DOHH2 (cell line): Measurements from ENCODE around the gene TMEM144.

Experiments used
- H3F3A ChIP-seq: fragments of 200-600 bp; sonication (generic), shearing (Covaris generic); 2 replicates; pipeline ENCODE4 v1.6.0; 2016; ENCODE audit warnings: antibody characterized with exemption, mild to moderate bottlenecking; ENCODE audit not compliant: control insufficient read depth, insufficient read depth
- H3K27ac ChIP-seq: fragments of 200-600 bp; sonication (generic); 2 replicates; pipeline ENCODE4 v1.5.1; 2014; ENCODE audit warnings: low read depth, mild to moderate bottlenecking, low read length, moderate library complexity
- H3K27me3 ChIP-seq: fragments of 200-600 bp; sonication (generic); 2 replicates; pipeline ENCODE4 v1.6.1; 2014; ENCODE audit warnings: mild to moderate bottlenecking, low read length, mixed read lengths; ENCODE audit not compliant: control insufficient read depth
- H3K36me3 ChIP-seq: fragments of 200-600 bp; sonication (generic); 2 replicates; pipeline ENCODE4 v1.6.1; 2014; ENCODE audit warnings: mild to moderate bottlenecking, low read length, moderate library complexity, mixed read lengths; ENCODE audit not compliant: control insufficient read depth
- H3K4me1 ChIP-seq: fragments of 200-600 bp; sonication (generic); 2 replicates; pipeline ENCODE4 v1.6.1; 2014; ENCODE audit warnings: mild to moderate bottlenecking, low read length, mixed read lengths; ENCODE audit not compliant: control insufficient read depth
- H3K4me2 ChIP-seq: fragments of 200-600 bp; sonication (generic); 2 replicates; pipeline ENCODE4 v1.6.0; 2014; ENCODE audit warnings: mild to moderate bottlenecking, low read length, moderate library complexity
- H3K4me3 ChIP-seq: fragments of 200-600 bp; sonication (generic); 2 replicates; pipeline ENCODE4 v1.5.1; 2014; ENCODE audit warnings: mild to moderate bottlenecking, low read length, mixed read lengths
- H3K79me2 ChIP-seq: fragments of 200-600 bp; sonication (generic); 2 replicates; pipeline ENCODE4 v1.6.1; 2014; ENCODE audit warnings: mild to moderate bottlenecking, low read length, mixed read lengths; ENCODE audit not compliant: control insufficient read depth
- H3K9me2 ChIP-seq: fragments of 200-600 bp; sonication (generic); replicated peaks from 2 replicates; pipeline ENCODE4 v1.6.1; 2014; ENCODE audit warnings: mild to moderate bottlenecking, low read length, mixed read lengths; ENCODE audit not compliant: control insufficient read depth
- H3K9me3 ChIP-seq: fragments of 200-600 bp; sonication (generic); 2 replicates; pipeline ENCODE4 v1.6.1; 2014; ENCODE audit warnings: antibody characterized with exemption, low read length, mixed read lengths; ENCODE audit not compliant: control insufficient read depth, insufficient read depth
- H4K20me1 ChIP-seq: fragments of 200-600 bp; sonication (generic); 2 replicates; pipeline ENCODE4 v1.6.0; 2014; ENCODE audit warnings: low read depth, mild to moderate bottlenecking, antibody characterized with exemption, low read length, moderate library complexity; ENCODE audit not compliant: control insufficient read depth, insufficient read depth
- CTCF ChIP-seq: fragments of 200-600 bp; sonication (generic); IDR thresholded peaks from one replicate; pipeline ENCODE4 v1.5.1; 2014; ENCODE audit warnings: antibody characterized with exemption, mild to moderate bottlenecking, low read depth, low read length; ENCODE audit not compliant: poor library complexity, severe bottlenecking
- EZH2phosphoT487 ChIP-seq: fragments of 200-600 bp; sonication (generic); IDR thresholded peaks from 2 replicates; pipeline ENCODE4 v1.6.1; 2017; ENCODE audit warnings: borderline replicate concordance, mild to moderate bottlenecking, antibody characterized with exemption, low read length, moderate library complexity, mixed read lengths

TMEM144 gene

GRCh38 chr4:158163941-158164767 lies 46.1 kb upstream of the TMEM144 start:
- Histone ChIP-seq H3K27me3 (no peaks in the 10 kb centered on the region), H3K36me3 (no peaks in the 10 kb centered on the region), H3K9me3 (no peaks in the 10 kb centered on the region), H3K4me1 (peaks cover 3% of the 10 kb centered on the region; the same call in 1 of the 2 replicates), H4K20me1 (no peaks in the 10 kb centered on the region), H3K4me3 (no peak overlapping the region), H3K4me2 (no peak overlapping the region), H3K27ac (no peak overlapping the region), H3K79me2 (no peaks in the 10 kb centered on the region), H3F3A (no peaks in the 10 kb centered on the region), H3K9me2 (no peaks in the 10 kb centered on the region)
- no peak for TF ChIP-seq EZH2phosphoT487
- TF ChIP-seq CTCF: no peak

DNA sequence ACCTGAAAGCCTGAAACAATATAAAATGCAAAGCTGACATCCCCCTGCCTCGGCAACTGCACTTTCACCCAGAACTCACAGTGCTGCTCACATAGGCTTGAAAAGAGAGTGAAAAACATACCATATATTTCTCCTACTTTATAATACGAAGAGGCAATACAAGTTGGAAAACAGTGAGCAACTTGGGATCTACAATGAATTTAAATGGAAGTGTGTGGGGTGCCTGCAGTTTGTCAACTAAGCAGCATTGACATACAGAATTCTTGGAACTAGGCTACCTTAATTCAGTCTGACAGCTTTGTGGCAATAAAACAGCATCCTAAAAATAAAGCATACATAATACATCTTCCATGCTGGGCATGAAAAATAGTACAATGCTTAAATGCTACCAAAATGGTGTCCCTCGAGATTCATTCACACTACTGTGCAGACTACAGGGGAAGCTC lies 45.5 kb upstream of the TMEM144 start:
- Histone ChIP-seq H3K4me1 (peaks cover 7% of the 10 kb centered on the region), H3K9me3 (no peaks in the 10 kb centered on the region), H3F3A (no peaks in the 10 kb centered on the region), H3K4me2 (no peak overlapping the region), H3K36me3 (no peaks in the 10 kb centered on the region), H3K9me2 (no peaks in the 10 kb centered on the region), H3K4me3 (no peak overlapping the region), H3K79me2 (no peaks in the 10 kb centered on the region), H3K27ac (no peak overlapping the region), H3K27me3 (no peaks in the 10 kb centered on the region), H4K20me1 (no peaks in the 10 kb centered on the region)
- no peak for TF ChIP-seq CTCF
- TF ChIP-seq EZH2phosphoT487: no peak

DNA sequence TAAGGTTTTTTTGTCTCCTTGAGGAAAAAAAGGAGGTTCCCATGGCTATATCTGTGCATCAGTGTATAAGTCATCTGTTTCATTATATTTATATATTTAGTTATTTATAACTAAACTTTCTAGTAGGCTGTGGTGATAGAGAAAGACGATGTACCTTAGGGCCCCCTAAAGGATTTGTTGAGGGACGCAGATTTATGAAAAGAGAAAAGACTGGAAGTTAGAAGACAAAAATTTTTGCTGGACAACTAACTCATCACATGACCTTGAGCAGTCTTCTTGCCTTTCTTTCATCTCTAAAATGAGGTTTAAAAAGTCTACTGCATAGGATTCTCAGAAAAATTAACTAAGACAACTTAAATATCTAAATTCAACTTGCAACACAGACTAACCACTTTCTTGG lies 43.6 kb upstream of the TMEM144 start:
- Histone ChIP-seq H3K4me2 (no peak overlapping the region), H3K4me3 (no peak overlapping the region), H3K9me3 (no peaks in the 10 kb centered on the region), H3K27ac (no peak overlapping the region), H3K36me3 (no peaks in the 10 kb centered on the region), H4K20me1 (no peaks in the 10 kb centered on the region), H3K27me3 (peaks cover 4% of the 10 kb centered on the region), H3K4me1 (peaks cover 13% of the 10 kb centered on the region), H3F3A (no peaks in the 10 kb centered on the region), H3K79me2 (no peaks in the 10 kb centered on the region), H3K9me2 (no peaks in the 10 kb centered on the region)
- TF ChIP-seq EZH2phosphoT487: no peak

GRCh38 chr4:158168606-158169005 lies 41.7 kb upstream of the TMEM144 start:
- no peaks in the 10 kb centered on the region for H3K36me3 ChIP-seq
- H3K79me2 ChIP-seq: no peaks in the 10 kb centered on the region
- no peaks in the 10 kb centered on the region for H4K20me1 ChIP-seq
- H3K27ac ChIP-seq: no peak overlapping the region
- no peaks in the 10 kb centered on the region for H3K9me3 ChIP-seq
- peak overlapping the region; percentile 47; the same call in 1 of the 2 replicates for H3K4me3 ChIP-seq
- H3K9me2 ChIP-seq: no peaks in the 10 kb centered on the region
- H3K4me2 ChIP-seq: no peak overlapping the region
- H3K27me3 ChIP-seq: peaks cover 4% of the 10 kb centered on the region
- H3K4me1 ChIP-seq: peaks cover 17% of the 10 kb centered on the region
- H3F3A ChIP-seq: no peaks in the 10 kb centered on the region
- TF ChIP-seq EZH2phosphoT487: no peak
- TF ChIP-seq CTCF: no peak
